Measurements from ENCODE around the gene DOLK.

The DOLK gene

GRCh38 chr9:128898845-128899565 is 48.4 kb downstream of the DOLK start:
- Histone ChIP-seq H3K4me2 (ENCODE audit: insufficient read depth, low read length) (no peak overlapping the region), H3K36me3 (ENCODE audit: insufficient read depth, low read length) (peaks cover 11% of the 10 kb centered on the region; the same call in 1 of the 2 replicates), H3K9me3 (ENCODE audit: insufficient read depth, low read length, severe bottlenecking) (no peaks in the 10 kb centered on the region), H3K4me1 (ENCODE audit: insufficient read depth, low read length) (peaks cover 10% of the 10 kb centered on the region), H3K27me3 (ENCODE audit: insufficient read depth, low read length, poor library complexity) (no peaks in the 10 kb centered on the region), H3K79me2 (ENCODE audit: insufficient read depth, low read length) (0 out of 2 replicates have a peak, but pooled peaks cover 3% of the 10 kb centered on the region), H3K4me3 (ENCODE audit: low read depth in 1 of 2, low read length in 2 of 2) (no peak overlapping the region), H3K27ac (ENCODE audit: low read length) (no peak overlapping the region), H2AFZ (ENCODE audit: low read depth, low read length) (no peak overlapping the region), H3K9ac (ENCODE audit: low read depth, low read length) (no peak overlapping the region), H4K20me1 (ENCODE audit: insufficient read depth, low read length) (peaks cover 7% of the 10 kb centered on the region)
- TF ChIP-seq EZH2 (IDR thresholded peaks at IDR 0.05; ENCODE audit: borderline replicate concordance, low read depth, low read length, severe bottlenecking) (no peak), CTCF (IDR thresholded peaks at IDR 0.05; ENCODE audit: borderline replicate concordance, extremely low read depth, low read length, poor library complexity, severe bottlenecking) (no peak)
- ATAC-seq (ENCODE audit: insufficient read depth, low read depth) (no peak), DNase-seq (no peak)

GRCh38 chr9:128898382-128898781 is 49.0 kb downstream of the DOLK start:
- H3K27ac ChIP-seq (ENCODE audit: low read length) = no peak overlapping the region
- H3K9ac ChIP-seq (ENCODE audit: low read depth, low read length) = no peak overlapping the region
- no peak overlapping the region for H3K4me2 ChIP-seq (ENCODE audit: insufficient read depth, low read length)
- peaks cover 14% of the 10 kb centered on the region; the same call in 1 of the 2 replicates for H3K36me3 ChIP-seq (ENCODE audit: insufficient read depth, low read length)
- DNase-seq (no peak), ATAC-seq (ENCODE audit: insufficient read depth, low read depth) (no peak)
- H3K4me1 ChIP-seq (ENCODE audit: insufficient read depth, low read length) = peaks cover 10% of the 10 kb centered on the region
- no peak overlapping the region for H2AFZ ChIP-seq (ENCODE audit: low read depth, low read length)
- H3K4me3 ChIP-seq (ENCODE audit: low read depth in 1 of 2, low read length in 2 of 2) = no peak overlapping the region
- H3K9me3 ChIP-seq (ENCODE audit: insufficient read depth, low read length, severe bottlenecking) = no peaks in the 10 kb centered on the region
- H3K27me3 ChIP-seq (ENCODE audit: insufficient read depth, low read length, poor library complexity) = no peaks in the 10 kb centered on the region
- TF ChIP-seq EZH2 (IDR thresholded peaks at IDR 0.05; ENCODE audit: borderline replicate concordance, low read depth, low read length, severe bottlenecking) = no peak
- H3K79me2 ChIP-seq (ENCODE audit: insufficient read depth, low read length) = 0 out of 2 replicates have a peak, but pooled peaks cover 3% of the 10 kb centered on the region
- peaks cover 7% of the 10 kb centered on the region for H4K20me1 ChIP-seq (ENCODE audit: insufficient read depth, low read length)

GRCh38 chr9:128895556-128895955 is 51.8 kb downstream of the DOLK start:
- H3K4me1 ChIP-seq (ENCODE audit: insufficient read depth, low read length) = no peaks in the 10 kb centered on the region
- no peaks in the 10 kb centered on the region for H3K27me3 ChIP-seq (ENCODE audit: insufficient read depth, low read length, poor library complexity)
- no peak overlapping the region for H3K9ac ChIP-seq (ENCODE audit: low read depth, low read length)
- ATAC-seq (ENCODE audit: insufficient read depth, low read depth) (no peak), DNase-seq (no peak)
- H2AFZ ChIP-seq (ENCODE audit: low read depth, low read length) = no peak overlapping the region
- H4K20me1 ChIP-seq (ENCODE audit: insufficient read depth, low read length) = peaks cover 2% of the 10 kb centered on the region; the same call in 1 of the 2 replicates
- peaks cover 5% of the 10 kb centered on the region for H3K79me2 ChIP-seq (ENCODE audit: insufficient read depth, low read length)
- no peaks in the 10 kb centered on the region for H3K9me3 ChIP-seq (ENCODE audit: insufficient read depth, low read length, severe bottlenecking)
- no peak overlapping the region for H3K4me3 ChIP-seq (ENCODE audit: low read depth in 1 of 2, low read length in 2 of 2)
- no peak overlapping the region for H3K4me2 ChIP-seq (ENCODE audit: insufficient read depth, low read length)
- H3K27ac ChIP-seq (ENCODE audit: low read length) = no peak overlapping the region
- TF ChIP-seq CTCF (IDR thresholded peaks at IDR 0.05; ENCODE audit: borderline replicate concordance, extremely low read depth, low read length, poor library complexity, severe bottlenecking) = no peak
- TF ChIP-seq EZH2 (IDR thresholded peaks at IDR 0.05; ENCODE audit: borderline replicate concordance, low read depth, low read length, severe bottlenecking) = no peak
- peaks cover 34% of the 10 kb centered on the region for H3K36me3 ChIP-seq (ENCODE audit: insufficient read depth, low read length)
